HL-60/S4 (cell line): ENCODE results near the gene BCL2.

ENCODE experiments used
- in situ Hi-C: fragments of 300-500 bp; cut with MboI; formaldehyde crosslinking; loops from 2 replicates; pipeline ENCODE4 v1.14.3; 2022; ENCODE audit warnings: low sequenced_read_pairs

Gene BCL2

DNA sequence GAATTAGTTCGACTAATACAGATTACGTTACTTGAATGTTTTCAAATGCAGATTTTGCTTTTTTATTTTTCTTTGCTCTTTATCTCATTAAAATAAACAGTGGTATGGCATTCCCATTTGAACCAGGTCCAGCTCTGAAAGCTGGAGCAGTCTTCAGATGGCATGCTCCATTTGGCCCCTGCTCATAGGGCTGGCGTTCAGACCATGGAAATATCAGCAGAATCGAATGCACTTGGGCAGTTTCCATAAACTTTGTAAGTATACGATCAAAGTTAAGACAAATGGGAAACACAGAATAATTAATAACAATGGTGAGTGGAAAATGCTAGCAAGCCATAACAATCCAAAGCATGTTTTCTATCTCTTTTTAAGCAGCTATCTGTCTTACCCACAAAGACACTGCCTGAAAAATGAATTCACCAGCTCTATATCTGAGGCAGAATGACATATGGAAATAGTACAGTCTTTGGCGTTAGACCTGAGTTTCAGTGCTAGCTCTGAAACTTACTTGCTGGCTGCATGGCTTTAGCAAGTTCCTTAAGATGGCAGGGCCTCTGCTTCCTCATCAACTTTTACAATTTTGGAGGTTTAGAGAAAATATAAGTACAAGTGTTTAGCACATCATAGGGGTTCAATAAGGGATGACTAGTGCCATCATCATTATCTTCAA, 131.6 kb downstream of the BCL2 start:
- in situ Hi-C loops = no loop called here

DNA sequence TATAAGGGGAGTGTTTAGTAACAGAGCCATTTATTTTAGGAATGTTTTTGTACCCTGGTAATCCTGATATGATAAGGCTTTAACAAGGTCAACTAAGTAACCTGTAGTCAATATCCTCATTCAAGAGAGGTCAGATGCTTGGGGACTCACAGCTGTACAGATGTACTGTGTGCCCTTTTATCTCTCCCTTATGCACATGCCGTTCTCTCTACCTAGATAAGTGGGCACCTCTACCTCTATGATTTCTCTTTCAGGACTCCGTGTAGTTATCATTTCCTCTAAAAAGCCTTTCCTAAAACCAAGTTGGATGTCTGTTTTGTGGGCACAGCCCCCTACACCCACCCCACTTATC, 132.4 kb downstream of the BCL2 start:
- in situ Hi-C loops = no loop called here

DNA sequence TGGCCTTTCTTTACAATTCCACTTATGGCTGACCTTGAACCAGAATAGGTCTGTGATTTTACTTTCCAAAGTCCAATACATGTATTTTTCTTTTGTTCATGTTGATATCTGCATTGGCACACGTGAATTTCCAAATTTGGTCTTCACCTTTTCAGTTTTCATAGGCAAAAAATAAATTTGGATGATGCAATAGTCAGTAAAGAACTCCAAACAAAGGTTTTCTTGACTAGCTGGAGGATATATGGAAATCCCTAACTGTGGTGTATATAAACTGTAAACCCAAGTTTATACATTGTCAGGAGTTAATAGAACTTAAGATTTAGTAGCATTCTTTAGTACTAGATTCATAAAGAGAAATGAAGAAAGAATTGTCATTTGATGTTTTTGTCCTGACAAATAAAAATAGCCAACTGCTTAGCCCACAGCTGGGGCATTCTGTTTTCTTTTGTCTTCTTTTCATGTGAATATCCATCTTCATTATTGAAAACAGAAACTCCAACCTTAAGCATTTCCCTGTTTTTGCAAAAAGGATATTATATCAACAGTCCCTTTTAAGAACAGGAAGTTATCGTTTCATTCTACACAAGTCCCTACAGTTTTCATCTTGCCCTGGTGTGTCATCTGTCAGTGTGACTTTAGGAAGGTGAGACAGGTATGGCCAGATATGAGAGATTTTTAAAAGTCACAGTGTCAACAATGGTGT, 132.9 kb downstream of the BCL2 start:
- in situ Hi-C loops = no loop called here

DNA sequence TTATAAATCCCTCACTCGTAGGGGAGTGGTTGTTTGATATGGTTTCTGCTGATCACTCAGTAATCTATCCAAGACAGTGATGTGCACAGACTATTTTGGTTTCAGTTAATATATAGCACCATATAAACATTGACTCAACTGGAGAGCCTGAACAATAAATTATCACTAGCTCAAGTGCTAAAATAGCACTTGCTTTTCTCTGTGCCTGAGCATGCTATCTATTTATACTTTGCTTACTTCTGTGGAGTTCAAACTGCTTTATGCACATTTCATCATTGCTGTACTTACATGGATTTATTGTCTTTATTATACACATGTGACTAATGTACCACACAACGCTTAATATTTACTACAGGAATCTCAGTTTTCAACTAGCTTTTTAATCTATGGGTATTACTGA, 133.6 kb downstream of the BCL2 start:
- in situ Hi-C loops = no loop called here

DNA sequence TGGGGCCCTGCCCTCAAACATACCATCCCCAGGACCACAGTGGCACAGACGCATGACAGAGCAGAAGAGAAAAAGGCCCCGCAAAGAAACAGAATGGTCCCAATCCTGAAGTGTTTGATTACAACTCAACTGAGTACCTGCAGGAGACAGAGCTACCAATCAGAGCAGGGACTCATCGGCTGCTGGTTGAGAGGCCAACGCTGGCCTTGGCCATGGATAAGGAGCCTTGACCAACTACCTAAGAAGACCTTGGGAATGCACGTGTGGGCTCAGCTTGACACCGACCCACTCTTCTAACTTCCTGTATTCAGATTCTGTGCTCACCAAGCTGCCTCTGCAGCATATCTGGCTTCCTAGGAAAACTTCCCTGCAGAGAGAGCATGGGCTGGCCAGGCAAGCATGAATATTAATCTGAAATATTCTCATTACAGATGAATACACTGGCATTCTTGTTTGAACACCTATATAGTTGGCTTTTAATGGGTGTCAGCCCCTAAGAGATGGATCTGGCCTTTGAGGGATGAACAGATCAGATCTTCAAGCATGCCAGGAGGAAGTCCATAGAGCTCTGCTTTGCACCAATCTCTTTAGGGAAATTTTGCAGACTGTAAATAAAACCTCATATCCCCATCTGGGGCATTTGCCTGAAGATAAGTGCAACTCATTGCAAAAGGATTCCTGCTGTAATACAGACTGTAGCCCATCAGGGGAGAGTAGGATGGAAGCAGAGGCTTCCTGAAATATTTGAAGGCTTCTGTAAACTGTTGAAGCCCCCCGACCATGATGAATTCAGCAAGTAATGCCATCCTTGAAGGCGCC, 135.4 kb downstream of the BCL2 start:
- in situ Hi-C loops = no loop called here

DNA sequence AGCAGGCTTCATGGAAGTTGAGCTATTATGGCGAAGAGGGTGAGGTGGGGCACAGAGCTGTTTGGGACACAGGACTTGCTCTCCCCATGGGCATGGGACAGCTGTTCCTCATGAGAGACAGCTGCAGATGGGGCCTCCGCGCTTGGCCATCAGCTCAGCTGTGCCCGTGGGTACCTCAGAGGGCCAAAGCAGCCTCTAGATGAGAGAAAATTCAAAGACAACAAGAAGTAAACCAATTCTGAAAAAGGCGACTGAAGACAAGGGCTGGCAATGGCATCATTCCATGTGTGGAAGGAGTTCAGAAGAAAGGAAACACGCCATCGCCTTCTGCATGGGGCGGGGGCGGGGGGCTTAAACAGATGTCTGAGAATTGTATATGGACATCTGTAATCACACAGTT, 136.2 kb downstream of the BCL2 start:
- in situ Hi-C loops = no loop called here

DNA sequence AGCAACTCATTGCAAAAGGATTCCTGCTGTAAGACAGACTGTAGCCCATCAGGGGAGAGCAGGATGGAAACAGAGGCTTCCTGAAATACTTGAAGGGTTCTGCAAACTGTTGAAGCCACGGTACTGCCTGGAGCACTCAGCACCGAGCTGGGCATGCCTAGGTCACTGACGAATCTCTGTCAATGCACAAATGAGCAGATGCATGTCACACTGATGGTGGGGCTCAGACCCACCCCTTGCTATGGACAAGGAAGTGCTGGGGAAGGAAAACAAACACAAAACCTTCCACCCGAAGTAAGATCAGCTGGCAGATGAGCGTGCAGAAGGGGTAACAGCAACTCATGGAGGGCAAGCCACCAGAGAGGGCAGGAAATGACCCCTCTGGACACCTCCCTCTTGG, 136.7 kb downstream of the BCL2 start:
- in situ Hi-C loops = no loop called here

DNA sequence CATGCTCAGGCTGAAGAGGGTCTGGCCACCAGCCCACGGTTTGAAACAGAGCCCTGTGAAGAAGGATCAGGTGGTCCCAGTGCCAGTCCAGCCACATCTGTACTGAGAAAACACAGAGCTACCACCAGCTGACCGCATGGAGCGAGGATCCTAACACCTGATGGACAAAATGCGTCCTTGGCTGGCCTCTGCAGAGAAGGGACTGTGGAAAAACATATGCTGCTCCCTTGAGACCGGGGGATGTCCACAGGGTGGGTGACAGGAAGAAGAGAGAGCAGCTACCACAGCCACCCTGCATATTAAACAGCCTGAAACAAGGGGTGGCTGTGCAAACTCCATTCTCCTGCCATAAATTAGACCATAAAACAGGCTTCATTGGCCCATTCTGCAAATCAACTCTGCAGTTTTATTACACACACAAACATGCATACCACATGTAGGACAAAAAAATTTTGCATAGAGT, 137.2 kb downstream of the BCL2 start:
- in situ Hi-C loops = no loop called here

DNA sequence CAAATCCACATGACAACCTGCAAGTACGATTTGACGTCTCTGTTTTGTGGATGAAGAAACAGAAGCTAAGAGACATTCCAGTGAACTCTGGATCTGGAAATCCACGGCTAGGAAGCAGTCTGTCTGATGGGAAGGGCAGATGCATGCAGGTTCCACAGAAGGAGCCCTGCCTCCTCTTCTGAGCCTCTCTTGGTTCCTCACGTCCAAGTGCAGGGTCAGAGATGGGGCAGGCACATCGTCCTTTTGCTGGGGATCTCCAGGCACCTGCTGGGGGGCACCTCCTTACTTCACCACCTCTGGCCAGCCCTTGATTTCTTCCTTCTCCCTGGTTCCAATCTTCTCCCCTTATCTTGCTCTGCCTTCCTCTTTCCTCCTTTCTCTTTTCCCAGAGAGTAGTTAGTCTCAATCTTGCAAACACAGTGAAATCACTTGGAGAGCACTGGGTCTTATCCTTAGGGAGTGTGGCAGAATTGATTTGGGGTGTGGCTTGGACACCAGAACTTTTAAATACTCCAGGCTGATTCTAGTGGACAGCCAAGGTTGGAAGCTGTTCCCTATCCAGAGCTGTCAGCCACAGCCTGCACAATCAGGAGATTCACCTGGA, 137.8 kb downstream of the BCL2 start:
- in situ Hi-C loops = no loop called here

DNA sequence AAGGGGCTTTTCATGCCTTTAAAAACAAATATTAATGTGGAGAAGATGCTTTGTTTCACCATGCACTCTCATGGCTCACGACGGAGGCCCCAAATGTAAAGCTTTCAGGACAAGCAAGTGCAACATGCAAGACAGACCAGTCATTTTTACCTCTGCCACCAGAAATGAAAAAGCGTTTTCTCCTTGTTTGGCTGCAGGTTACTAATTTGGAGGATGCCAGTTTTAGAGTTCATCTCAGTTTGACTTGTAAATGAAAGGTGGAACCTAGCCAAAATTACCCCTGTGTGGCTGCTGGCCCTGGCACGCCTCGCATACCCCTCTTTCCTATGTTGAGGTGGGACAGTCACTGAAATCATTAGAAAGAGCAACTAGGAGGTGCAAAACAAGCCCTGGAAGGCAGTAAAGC, 138.6 kb downstream of the BCL2 start:
- in situ Hi-C loops = no loop called here

DNA sequence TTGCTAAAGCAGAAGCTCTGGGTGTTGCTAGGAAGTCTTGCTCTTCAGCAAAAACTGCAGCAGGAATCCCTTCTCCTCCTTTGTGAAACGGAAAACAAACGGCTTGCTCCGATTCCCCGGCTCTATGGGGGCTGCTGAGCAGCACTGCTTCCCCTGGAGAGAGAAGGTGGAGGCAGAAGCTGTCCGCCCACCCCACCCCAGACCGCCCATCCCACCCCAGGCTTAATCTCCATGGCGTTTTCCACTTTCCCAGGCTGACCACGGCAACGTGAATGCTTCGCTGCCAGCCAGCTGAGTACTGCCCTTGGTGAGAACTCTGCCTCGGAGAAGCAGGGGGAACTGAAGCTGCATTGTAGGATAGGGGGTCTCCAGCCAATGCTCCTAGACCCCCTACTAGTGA, 139.2 kb downstream of the BCL2 start:
- in situ Hi-C loops = no loop called here

DNA sequence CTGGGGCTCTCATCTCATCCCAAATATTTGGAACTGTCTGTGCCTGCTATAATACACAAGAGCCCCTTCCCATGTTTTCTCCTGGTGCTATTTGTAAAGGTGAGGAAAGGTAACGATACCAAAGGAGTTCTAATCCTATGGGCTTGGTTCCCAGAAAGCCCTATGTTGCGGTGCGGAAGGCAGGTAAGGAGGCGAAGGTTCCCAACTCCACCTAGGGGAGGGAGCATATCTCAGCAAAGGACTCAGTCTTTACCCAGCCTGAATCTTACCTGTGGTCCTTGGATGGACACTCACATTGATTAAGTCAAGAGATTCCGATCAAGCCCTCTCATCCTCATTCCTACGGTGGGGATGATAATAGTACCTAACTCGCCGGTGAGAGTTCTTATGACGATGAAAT, 140.1 kb downstream of the BCL2 start:
- in situ Hi-C loops = no loop called here

DNA sequence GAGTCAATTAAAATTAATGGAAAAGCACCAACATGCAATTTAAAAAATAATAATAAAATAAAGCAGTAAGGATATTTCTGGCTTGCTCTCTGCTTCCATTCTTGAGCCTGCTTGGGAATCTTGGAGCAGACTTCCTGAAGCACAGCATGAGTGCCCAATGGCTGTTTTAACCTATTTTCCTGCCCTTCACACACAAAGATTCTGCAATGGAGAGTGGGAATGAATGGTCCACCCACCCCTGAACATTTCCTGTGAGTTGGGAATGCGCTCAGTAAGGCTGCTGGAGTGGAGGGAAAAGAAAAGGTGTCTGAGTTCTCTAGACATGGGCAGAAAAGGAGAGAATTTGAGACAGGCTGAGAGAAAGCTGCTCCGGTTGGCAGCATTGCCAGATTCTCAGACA, 140.6 kb downstream of the BCL2 start:
- in situ Hi-C loops = no loop called here

DNA sequence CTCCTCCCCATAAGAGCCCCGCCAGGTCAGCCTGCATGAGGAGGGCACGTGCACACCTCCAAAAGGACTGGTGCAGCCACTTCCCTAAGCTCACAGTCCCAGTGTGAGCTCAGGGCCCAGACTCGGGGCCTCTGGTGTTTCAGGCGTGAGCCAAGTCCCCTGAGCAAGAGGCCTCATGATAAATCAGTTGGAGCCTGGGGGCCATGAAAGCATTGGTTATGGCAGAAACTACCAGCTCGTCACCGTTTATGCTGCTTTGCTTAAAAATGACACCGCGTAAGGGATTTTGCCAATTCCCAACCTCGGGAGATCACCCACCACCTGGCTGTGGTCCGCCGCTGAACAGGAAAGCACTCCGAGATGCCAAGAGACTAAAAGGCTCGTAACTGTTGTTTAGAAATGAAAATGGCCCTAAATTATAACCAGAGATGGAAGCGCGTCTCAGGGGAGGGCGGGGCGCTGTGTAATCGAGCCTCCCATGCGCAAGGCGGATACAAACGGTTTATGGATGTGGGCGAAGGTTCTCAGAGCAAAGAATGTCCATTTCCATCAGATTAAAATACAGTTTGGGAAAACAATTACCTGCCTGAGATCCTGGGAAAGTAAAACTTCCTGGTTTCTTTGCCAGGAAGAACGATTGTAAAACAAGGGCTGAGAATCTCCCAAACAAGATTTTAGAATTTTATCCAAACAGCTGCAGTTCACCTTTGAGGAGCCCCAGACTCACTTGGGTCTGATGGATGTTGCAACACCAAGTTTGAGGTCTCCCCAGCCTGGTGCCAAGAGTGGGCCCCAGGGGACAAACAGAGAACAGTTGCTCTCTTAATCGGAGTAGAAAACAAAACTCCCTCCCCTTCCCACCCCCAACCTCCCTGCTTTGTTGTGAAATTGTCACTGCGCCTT, 141.4 kb downstream of the BCL2 start:
- in situ Hi-C loops = no loop called here

DNA sequence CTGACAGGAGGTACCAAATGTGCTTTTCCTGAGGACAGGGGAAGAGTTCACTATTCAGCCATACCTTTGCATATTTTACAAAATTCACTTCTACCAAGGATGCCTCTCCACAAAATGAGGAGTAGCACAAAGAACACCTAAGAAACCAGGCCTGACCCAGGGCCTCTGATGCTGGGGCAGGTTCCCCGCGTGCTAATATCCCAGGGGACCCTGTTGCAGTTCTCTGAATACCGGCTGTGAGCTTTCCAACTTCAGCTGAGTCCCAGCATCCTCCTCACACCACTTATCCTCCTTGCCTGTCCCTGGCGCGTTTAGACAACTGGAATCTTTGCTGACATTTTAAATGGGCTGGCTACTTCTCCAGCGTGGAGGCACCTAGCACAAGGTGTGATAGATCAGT, 142.3 kb downstream of the BCL2 start:
- in situ Hi-C loops = no loop called here

DNA sequence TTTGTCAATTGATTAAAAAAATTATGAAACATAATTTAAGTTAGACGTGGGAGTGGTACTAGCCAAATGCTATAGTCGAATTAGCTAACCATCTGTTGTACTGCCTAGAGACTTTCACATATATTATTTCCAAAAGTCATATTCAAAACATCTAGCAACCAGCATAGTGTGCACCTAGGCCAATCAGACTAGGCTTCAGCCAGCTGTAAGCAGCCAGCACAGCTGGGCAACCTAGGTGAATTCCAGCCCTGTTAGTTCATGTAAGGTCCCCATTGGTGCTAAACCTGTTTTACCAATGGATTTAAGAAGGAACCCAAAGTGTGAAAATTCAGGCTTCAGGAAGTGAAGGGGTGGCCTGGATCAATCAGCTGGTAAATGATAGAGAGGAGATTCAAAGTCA, 144.3 kb downstream of the BCL2 start:
- in situ Hi-C loops = no loop called here

DNA sequence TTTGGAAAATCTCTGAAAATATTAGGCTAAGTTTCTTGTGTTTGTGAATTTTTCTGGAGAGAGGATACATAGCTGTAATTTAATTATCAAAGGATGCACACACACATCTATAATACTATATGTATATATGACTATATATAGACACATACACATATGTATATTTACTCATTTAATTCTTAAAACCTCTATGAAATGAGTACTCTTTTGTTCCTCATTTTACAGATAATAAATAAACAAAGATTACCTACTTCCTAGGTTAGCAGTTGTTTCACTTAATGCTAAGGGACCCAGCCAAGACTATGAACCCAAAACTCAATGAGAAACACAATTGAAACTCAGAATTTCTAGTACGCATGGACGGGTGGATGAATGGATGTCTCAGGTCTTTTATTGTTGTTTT, 145.6 kb downstream of the BCL2 start:
- in situ Hi-C loops = no loop called here

DNA sequence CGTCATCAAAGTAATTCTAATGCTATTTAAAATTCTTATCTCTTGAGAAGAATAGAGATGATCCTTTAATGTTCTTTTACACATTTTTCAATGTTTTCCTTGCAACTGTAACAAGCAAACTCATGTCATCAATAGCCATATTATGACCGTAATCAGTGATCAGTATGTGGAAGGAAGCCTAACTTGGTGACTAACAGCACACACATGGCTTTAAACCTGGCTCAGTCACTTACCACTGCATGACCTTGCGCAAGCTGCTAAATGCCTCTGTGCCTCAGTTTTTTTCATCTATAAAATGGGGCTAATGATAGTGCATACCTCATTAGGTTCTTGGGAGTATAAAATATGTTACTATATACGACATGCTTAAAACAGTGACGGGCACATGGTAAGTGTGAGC, 149.7 kb downstream of the BCL2 start:
- in situ Hi-C loops = no loop called here

DNA sequence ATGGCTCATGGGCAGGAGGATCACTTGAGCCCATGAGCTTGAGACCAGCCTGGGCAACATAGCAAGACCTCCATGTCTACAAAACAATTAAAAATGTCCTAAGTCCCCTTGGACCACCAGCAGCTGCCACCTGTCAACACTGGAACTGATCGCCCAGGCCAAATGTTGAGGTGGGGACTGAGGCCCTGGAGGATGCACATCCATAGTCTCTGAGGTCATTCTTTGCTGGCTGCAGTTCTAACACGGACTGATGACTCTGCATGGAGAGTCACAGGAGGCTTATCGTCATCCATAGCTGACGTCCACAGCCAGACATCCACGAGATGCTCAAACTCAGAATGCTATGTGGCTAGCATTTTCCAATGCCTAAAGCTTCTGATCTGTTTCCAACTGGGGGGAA, 151.3 kb downstream of the BCL2 start:
- in situ Hi-C loops = no loop called here

DNA sequence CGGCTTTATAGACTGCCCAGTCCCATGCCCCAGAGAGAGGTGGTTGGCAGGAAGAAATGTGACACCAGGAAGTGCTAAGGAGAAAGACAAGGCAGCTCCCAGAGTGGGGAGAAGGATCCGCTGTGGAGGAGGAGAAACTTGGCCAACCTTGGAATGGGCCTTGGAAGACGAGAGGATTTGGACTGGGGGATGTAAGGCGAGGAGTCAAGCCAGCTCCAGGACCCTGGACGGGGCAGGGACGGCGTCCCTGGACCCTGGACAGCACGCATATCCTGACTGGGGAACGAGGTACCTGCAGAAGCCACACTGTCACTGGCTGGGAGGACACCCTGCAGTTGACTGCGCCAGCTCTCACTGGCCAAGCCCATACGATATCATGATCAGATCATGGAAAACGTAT, 153.4 kb downstream of the BCL2 start:
- in situ Hi-C loops = no loop called here

DNA sequence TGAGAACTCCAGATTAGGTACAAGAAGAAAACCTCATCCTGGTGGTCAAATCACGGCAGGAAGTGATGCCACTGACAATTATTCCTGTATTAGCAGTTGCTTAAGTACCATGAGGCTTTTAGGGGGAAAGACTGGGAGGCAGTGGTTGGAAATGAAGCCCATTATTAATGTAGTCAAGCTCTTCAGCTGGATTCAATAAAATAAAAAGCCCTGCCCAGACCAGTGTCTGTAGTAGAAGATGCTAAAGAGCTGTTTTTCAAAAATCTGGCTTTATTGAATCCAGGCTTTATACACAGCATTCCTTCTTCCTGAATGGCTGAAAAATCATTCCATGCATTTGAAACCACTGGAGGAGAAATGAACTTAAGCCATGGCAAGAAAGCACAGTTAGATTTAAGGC, 155.2 kb downstream of the BCL2 start:
- in situ Hi-C loops = no loop called here
